H1 (cell line): Measurements from ENCODE around the gene TYW1B.

Source experiments
- ATF3 ChIP-seq: IDR thresholded peaks from 2 replicates; pipeline ENCODE4 v1.6.1; 2011; ENCODE audit warnings: low read depth, mild to moderate bottlenecking, low read length; ENCODE audit not compliant: insufficient read depth
- BRCA1 ChIP-seq: IDR thresholded peaks from 2 replicates; pipeline ENCODE4 v1.6.1; 2012; ENCODE audit warnings: low read depth, low read length, improper control_type of control experiment
- EGR1 ChIP-seq: IDR thresholded peaks from 2 replicates; pipeline ENCODE4 v1.6.1; 2011; ENCODE audit warnings: low read depth, low read length, borderline replicate concordance
- EP300 ChIP-seq, 2 experiments: IDR thresholded peaks; 1 replicate in 1 of 2; 2 replicates in 1 of 2; pipeline ENCODE4 v1.6.1; 2011 to 2012; ENCODE audit warnings: low read depth in 2 of 2, low read length in 2 of 2, mild to moderate bottlenecking in 2 of 2, borderline replicate concordance in 1 of 2, inconsistent platforms in 1 of 2, moderate library complexity in 1 of 2
- EZH2 ChIP-seq: fragments of 200-600 bp; sonication (generic); IDR thresholded peaks from 2 replicates; pipeline ENCODE4 v1.7.1; 2012; ENCODE audit warnings: low read depth, mild to moderate bottlenecking, moderate library complexity, low read length, inconsistent platforms; ENCODE audit not compliant: severe bottlenecking
- NRF1 ChIP-seq: IDR thresholded peaks from 2 replicates; pipeline ENCODE4 v1.6.1; 2011; ENCODE audit warnings: mild to moderate bottlenecking, low read depth, low read length, improper control_type of control experiment
- POLR2A ChIP-seq, 2 experiments: IDR thresholded peaks; 1 replicate in 1 of 2; 2 replicates in 1 of 2; pipeline ENCODE4 v1.6.1; 2011; ENCODE audit warnings: low read depth in 2 of 2, low read length in 2 of 2, mild to moderate bottlenecking in 2 of 2; ENCODE audit errors: control extremely low read depth in 1 of 2
- SUZ12 ChIP-seq: fragments of 200-600 bp; sonication (generic); IDR thresholded peaks from 2 replicates; pipeline ENCODE4 v1.6.1; 2012; ENCODE audit warnings: mild to moderate bottlenecking, inconsistent platforms, low read length, moderate library complexity, mixed read lengths
- TF ChIP-seq, protein P1 (sequence below), 3 experiments: IDR thresholded peaks; 1 replicate in 2 of 3; 2 replicates in 1 of 3; pipeline versions ENCODE4 v1.5.1 to v1.6.1; 2011; ENCODE audit warnings: low read length in 3 of 3, mild to moderate bottlenecking in 3 of 3, inconsistent platforms in 2 of 3, low read depth in 1 of 3, moderate library complexity in 1 of 3; ENCODE audit not compliant: insufficient read depth in 1 of 3; ENCODE audit errors: control extremely low read depth in 1 of 3

DNA sequence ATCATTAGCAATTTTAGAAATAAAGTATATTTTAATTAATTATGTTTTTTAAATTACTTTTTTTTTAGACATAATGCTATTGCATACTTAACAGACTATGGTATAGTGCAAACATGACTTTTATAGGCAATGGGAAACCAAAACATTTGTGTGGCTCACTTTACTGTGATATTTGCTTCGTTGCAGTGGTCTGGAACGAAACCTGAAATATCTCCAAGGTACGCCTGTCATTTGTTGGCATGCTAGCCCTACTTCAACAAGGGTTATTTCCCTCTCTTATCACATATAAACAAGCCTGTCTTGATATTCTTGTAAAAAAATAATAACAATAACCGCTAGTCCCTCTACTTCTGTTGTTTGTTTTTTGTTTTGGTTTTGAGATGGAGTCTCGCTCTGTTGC, 74.2 kb downstream of the TYW1B start:
- TF ChIP-seq, protein P1, sequence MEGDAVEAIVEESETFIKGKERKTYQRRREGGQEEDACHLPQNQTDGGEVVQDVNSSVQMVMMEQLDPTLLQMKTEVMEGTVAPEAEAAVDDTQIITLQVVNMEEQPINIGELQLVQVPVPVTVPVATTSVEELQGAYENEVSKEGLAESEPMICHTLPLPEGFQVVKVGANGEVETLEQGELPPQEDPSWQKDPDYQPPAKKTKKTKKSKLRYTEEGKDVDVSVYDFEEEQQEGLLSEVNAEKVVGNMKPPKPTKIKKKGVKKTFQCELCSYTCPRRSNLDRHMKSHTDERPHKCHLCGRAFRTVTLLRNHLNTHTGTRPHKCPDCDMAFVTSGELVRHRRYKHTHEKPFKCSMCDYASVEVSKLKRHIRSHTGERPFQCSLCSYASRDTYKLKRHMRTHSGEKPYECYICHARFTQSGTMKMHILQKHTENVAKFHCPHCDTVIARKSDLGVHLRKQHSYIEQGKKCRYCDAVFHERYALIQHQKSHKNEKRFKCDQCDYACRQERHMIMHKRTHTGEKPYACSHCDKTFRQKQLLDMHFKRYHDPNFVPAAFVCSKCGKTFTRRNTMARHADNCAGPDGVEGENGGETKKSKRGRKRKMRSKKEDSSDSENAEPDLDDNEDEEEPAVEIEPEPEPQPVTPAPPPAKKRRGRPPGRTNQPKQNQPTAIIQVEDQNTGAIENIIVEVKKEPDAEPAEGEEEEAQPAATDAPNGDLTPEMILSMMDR (IDR thresholded peaks at IDR 0.05; ENCODE audit: control extremely low read depth in 1 of 3, insufficient read depth in 1 of 3, low read depth in 1 of 3, low read length in 3 of 3) = no peak
- no peak for TF ChIP-seq BRCA1
- no peak for TF ChIP-seq EZH2
- no peak for TF ChIP-seq ATF3
- no peak for TF ChIP-seq POLR2A (IDR thresholded peaks at IDR 0.05; ENCODE audit: control extremely low read depth in 1 of 2, low read depth in 2 of 2, low read length in 2 of 2)
- no peak for TF ChIP-seq SUZ12
- TF ChIP-seq EP300 (IDR thresholded peaks at IDR 0.05; ENCODE audit: borderline replicate concordance in 1 of 2, low read depth in 2 of 2, low read length in 2 of 2) = no peak
- TF ChIP-seq EGR1 = no peak
- TF ChIP-seq NRF1 = no peak
